PFSK-1 (cell line): Measurements from ENCODE around the gene ABHD12.

ENCODE experiments used
- FOXP2 ChIP-seq: optimal IDR thresholded peaks from 2 replicates; pipeline ENCODE3; 2011; ENCODE audit warnings: borderline replicate concordance, control low read depth, inconsistent platforms; ENCODE audit not compliant: insufficient read depth; ENCODE audit errors: extremely low read length, extremely low read depth
- POLR2AphosphoS5 ChIP-seq: IDR thresholded peaks from 2 replicates; pipeline ENCODE4 v1.6.1; 2012; ENCODE audit warnings: low read depth, mild to moderate bottlenecking, control low read depth, low read length, moderate library complexity
- REST ChIP-seq, 2 experiments: IDR thresholded peaks; 2 replicates each; pipeline versions ENCODE4 v1.6.1 to v1.8.0; 2011 to 2012; ENCODE audit warnings: low read depth in 2 of 2, low read length in 2 of 2, control low read depth in 1 of 2, inconsistent platforms in 1 of 2, mild to moderate bottlenecking in 1 of 2, moderate library complexity in 1 of 2; ENCODE audit not compliant: insufficient read depth in 1 of 2
- SIN3A ChIP-seq: IDR thresholded peaks from 2 replicates; pipeline ENCODE4 v1.6.1; 2012; ENCODE audit warnings: mild to moderate bottlenecking, low read length, moderate library complexity, borderline replicate concordance; ENCODE audit not compliant: insufficient read depth
- TAF1 ChIP-seq: IDR thresholded peaks from 2 replicates; pipeline ENCODE4 v1.6.1; 2012; ENCODE audit warnings: low read length, control low read depth, borderline replicate concordance; ENCODE audit not compliant: insufficient read depth

Gene ABHD12

GRCh38 chr20:25376886-25377285 is 13.7 kb downstream of the ABHD12 start:
- TF ChIP-seq FOXP2, result no peak

- TF ChIP-seq REST (IDR thresholded peaks at IDR 0.05; ENCODE audit: insufficient read depth in 1 of 2, low read depth in 2 of 2, low read length in 2 of 2) (no peak), POLR2AphosphoS5 (no peak), TAF1 (no peak), FOXP2 (no peak), SIN3A (no peak)
These were observed 14.4 kb downstream of the ABHD12 start for GRCh38 chr20:25376236-25376635.

- TF ChIP-seq SIN3A (no peak), FOXP2 (no peak), REST (IDR thresholded peaks at IDR 0.05; ENCODE audit: insufficient read depth in 1 of 2, low read depth in 2 of 2, low read length in 2 of 2) (no peak), POLR2AphosphoS5 (no peak), TAF1 (no peak)
These were observed 15.8 kb downstream of the ABHD12 start for GRCh38 chr20:25374842-25375241.

GRCh38 chr20:25372584-25373336 is 17.9 kb downstream of the ABHD12 start:
- no peak for TF ChIP-seq REST (IDR thresholded peaks at IDR 0.05; ENCODE audit: insufficient read depth in 1 of 2, low read depth in 2 of 2, low read length in 2 of 2)
- no peak for TF ChIP-seq FOXP2
- no peak for TF ChIP-seq POLR2AphosphoS5
- TF ChIP-seq SIN3A, result no peak

GRCh38 chr20:25369971-25370370 is 20.7 kb downstream of the ABHD12 start:
- no peak for TF ChIP-seq FOXP2
- TF ChIP-seq POLR2AphosphoS5, result no peak
- no peak for TF ChIP-seq SIN3A
- no peak for TF ChIP-seq REST (IDR thresholded peaks at IDR 0.05; ENCODE audit: insufficient read depth in 1 of 2, low read depth in 2 of 2, low read length in 2 of 2)
- no peak for TF ChIP-seq TAF1
